Measurements from ENCODE around the gene PEX13. TPM values are rescaled to one million over a fixed set of nuclear protein-coding genes. Genes with fewer than 3 reads are reported as not detected.

PEX13 gene
- total RNA-seq, 1 experiment from 2014 or later, result 40.0 TPM

- DNase-seq, result no peak
- Histone ChIP-seq H3K9me3 (replicated peaks) (no peaks in the 10 kb centered on the region), H3K27ac (no peak overlapping the region), H3K4me1 (no peaks in the 10 kb centered on the region), H3K27me3 (no peaks in the 10 kb centered on the region), H3K36me3 (peaks cover 57% of the 10 kb centered on the region), H3K4me3 (no peak overlapping the region)
These were observed 56.6 kb downstream of the PEX13 start for GRCh38 chr2:61074100-61074499.

DNA sequence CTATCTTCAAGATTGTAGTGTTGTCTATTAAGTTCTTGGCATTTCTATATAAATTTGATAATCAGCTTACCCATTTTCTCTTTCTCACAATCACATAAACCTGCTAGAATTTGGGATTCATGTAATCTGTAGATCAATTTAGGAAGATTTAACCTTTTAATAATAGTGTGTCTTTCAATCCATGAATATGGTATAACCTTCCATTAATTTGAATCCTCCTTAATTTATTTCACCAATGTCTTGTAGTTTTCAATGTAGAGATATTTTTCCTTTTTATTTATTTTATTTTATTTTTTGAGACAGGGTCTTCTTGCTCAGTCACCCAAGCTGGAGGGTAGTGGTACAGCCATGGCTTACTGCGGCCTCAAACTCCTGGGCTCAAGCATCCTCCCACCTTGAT lies 68.4 kb downstream of the PEX13 start:
- H3K9me3 ChIP-seq (replicated peaks), result no peaks in the 10 kb centered on the region
- H3K36me3 ChIP-seq, result peaks cover 38% of the 10 kb centered on the region
- H3K27ac ChIP-seq, result no peak overlapping the region
- no peak for DNase-seq
- no peak overlapping the region for H3K4me3 ChIP-seq
- H3K4me1 ChIP-seq, result no peaks in the 10 kb centered on the region
- H3K27me3 ChIP-seq, result no peaks in the 10 kb centered on the region

GRCh38 chr2:61089797-61090196 lies 72.3 kb downstream of the PEX13 start:
- Histone ChIP-seq H3K36me3 (peaks cover 24% of the 10 kb centered on the region), H3K4me3 (no peak overlapping the region), H3K27ac (no peak overlapping the region), H3K27me3 (no peaks in the 10 kb centered on the region), H3K4me1 (no peaks in the 10 kb centered on the region), H3K9me3 (replicated peaks) (no peaks in the 10 kb centered on the region)
- no peak for DNase-seq

- H3K27ac ChIP-seq, result no peak overlapping the region
- H3K4me3 ChIP-seq, result no peak overlapping the region
- H3K27me3 ChIP-seq, result no peaks in the 10 kb centered on the region
- H3K36me3 ChIP-seq, result peaks cover 17% of the 10 kb centered on the region
- no peaks in the 10 kb centered on the region for H3K9me3 ChIP-seq (replicated peaks)
- no peak for DNase-seq
- no peaks in the 10 kb centered on the region for H3K4me1 ChIP-seq
These were observed 72.9 kb downstream of the PEX13 start for GRCh38 chr2:61090386-61090921.

- Histone ChIP-seq H3K4me1 (no peaks in the 10 kb centered on the region), H3K27ac (no peak overlapping the region), H3K9me3 (replicated peaks) (no peaks in the 10 kb centered on the region), H3K27me3 (no peaks in the 10 kb centered on the region), H3K36me3 (peaks cover 8% of the 10 kb centered on the region), H3K4me3 (no peak overlapping the region)
- DNase-seq, result no peak
These were observed 74.0 kb downstream of the PEX13 start for GRCh38 chr2:61091485-61091884.

DNA sequence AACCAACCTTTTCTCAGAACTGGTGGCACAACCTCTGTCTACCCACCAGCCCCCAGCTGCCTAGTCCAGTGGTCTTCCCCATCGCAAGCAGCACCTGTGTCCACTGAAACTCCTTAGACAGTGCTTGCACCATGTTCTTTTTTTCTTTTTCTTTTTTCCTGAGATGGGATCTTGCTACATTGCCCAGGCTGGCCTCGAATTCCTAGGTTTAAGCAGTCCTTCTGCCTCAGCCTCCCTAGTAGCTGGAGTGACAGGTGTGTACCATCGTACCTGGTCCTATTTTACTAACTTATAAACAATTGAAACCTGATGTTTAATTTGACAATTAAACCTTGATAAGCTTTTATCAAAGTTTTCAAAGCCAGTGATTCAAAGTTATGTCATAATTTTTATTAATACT lies 78.9 kb downstream of the PEX13 start:
- no peak for DNase-seq
- Histone ChIP-seq H3K27me3 (no peaks in the 10 kb centered on the region), H3K4me3 (no peak overlapping the region), H3K9me3 (replicated peaks) (no peaks in the 10 kb centered on the region), H3K36me3 (no peaks in the 10 kb centered on the region), H3K4me1 (no peaks in the 10 kb centered on the region), H3K27ac (no peak overlapping the region)

- DNase-seq, result no peak
These were observed 83.3 kb downstream of the PEX13 start for GRCh38 chr2:61100801-61101200.

More at GRCh38 chr2:61100801-61101200, 83.3 kb downstream of the PEX13 start:
- H3K9me3 ChIP-seq (replicated peaks), result no peaks in the 10 kb centered on the region
- no peak overlapping the region for H3K27ac ChIP-seq
- H3K4me1 ChIP-seq, result no peaks in the 10 kb centered on the region
- H3K36me3 ChIP-seq, result peaks cover 6% of the 10 kb centered on the region; the same call in 1 of the 2 replicates
- no peak overlapping the region for H3K4me3 ChIP-seq
- no peaks in the 10 kb centered on the region for H3K27me3 ChIP-seq

Other genes starting within 250 kb of the PEX13 start
- 12.4 and 16.1 TPM in 2 replicates for gene REL, start 136.1 kb upstream of the PEX13 start, total RNA-seq (2014; rRNA removed; shearing (Covaris generic))
- gene PUS10, start 535 bp downstream of the PEX13 start, total RNA-seq (2014; rRNA removed; shearing (Covaris generic)), result 8.9 and 9.0 TPM in 2 replicates
- gene SANBR, start 48.2 kb downstream of the PEX13 start, total RNA-seq (2014; rRNA removed; shearing (Covaris generic)), result 16.8 and 21.6 TPM in 2 replicates
- gene C2orf74, start 144.5 kb downstream of the PEX13 start, total RNA-seq (2014; rRNA removed; shearing (Covaris generic)), result 16.4 and 19.9 TPM in 2 replicates